Forelimb muscle (tissue), 1 donor: ENCODE data around the gene DOCK9. TPM values are rescaled to one million over a fixed set of nuclear protein-coding genes. Genes with fewer than 3 reads are reported as not detected.
A peak's percentile ranks its signal among the peaks of the same experiment; 100 is the strongest.

Experiments used
- DNase-seq: peaks from one replicate; pipeline ENCODE4 v3.0.0-alpha.2; 2013; ENCODE audit warnings: low read depth
- polyA plus RNA-seq: library from polyadenylated mRNA; unstranded; fragments of 120-200 nt; gene quantifications from one replicate; pipeline ENCODE4 v1.2.1, GENCODE V29; 2013; ENCODE audit not compliant: insufficient read length

The DOCK9 gene
- polyA plus RNA-seq, 1 donor, result 91.6 TPM

GRCh38 chr13:98888222-98888889, 89.5 kb downstream of the DOCK9 start:
- DNase-seq, result no peak

- DNase-seq, result no peak
These were observed 91.2 kb downstream of the DOCK9 start for GRCh38 chr13:98886587-98887230.

- no peak for DNase-seq
These were observed 92.3 kb downstream of the DOCK9 start for GRCh38 chr13:98885600-98885999.

GRCh38 chr13:98883998-98884397, 93.9 kb downstream of the DOCK9 start:
- DNase-seq, result no peak

- no peak for DNase-seq
These were observed 96.5 kb downstream of the DOCK9 start for GRCh38 chr13:98881390-98881789.

GRCh38 chr13:98880677-98881076, 97.2 kb downstream of the DOCK9 start:
- no peak for DNase-seq

- no peak for DNase-seq
These were observed 97.9 kb downstream of the DOCK9 start for GRCh38 chr13:98879957-98880356.

- DNase-seq, result no peak
These were observed 98.7 kb downstream of the DOCK9 start for GRCh38 chr13:98879127-98879520.

- DNase-seq, result peak; percentile 17
These were observed 99.3 kb downstream of the DOCK9 start for GRCh38 chr13:98878486-98879126.

GRCh38 chr13:98877936-98878335, 99.9 kb downstream of the DOCK9 start:
- DNase-seq, result no peak

- no peak for DNase-seq
These were observed 100.4 kb downstream of the DOCK9 start for GRCh38 chr13:98877466-98877865.

GRCh38 chr13:98875146-98875729, 102.6 kb downstream of the DOCK9 start:
- DNase-seq, result no peak

GRCh38 chr13:98874029-98874397, 103.9 kb downstream of the DOCK9 start:
- DNase-seq, result no peak

- DNase-seq, result no peak
These were observed 104.4 kb downstream of the DOCK9 start for GRCh38 chr13:98873377-98874028.

GRCh38 chr13:98871727-98872126, 106.1 kb downstream of the DOCK9 start:
- DNase-seq, result no peak

- DNase-seq, result no peak
These were observed 108.3 kb downstream of the DOCK9 start for GRCh38 chr13:98869408-98870090.

- no peak for DNase-seq
These were observed 108.9 kb downstream of the DOCK9 start for GRCh38 chr13:98868932-98869331.

GRCh38 chr13:98866882-98867281, 111.0 kb downstream of the DOCK9 start:
- no peak for DNase-seq

GRCh38 chr13:98860491-98860890, 117.4 kb downstream of the DOCK9 start:
- DNase-seq, result no peak

- no peak for DNase-seq
These were observed 119.7 kb downstream of the DOCK9 start for GRCh38 chr13:98858191-98858590.

GRCh38 chr13:98856983-98857382, 120.9 kb downstream of the DOCK9 start:
- DNase-seq, result no peak

- DNase-seq, result no peak
These were observed 123.4 kb downstream of the DOCK9 start for GRCh38 chr13:98854448-98854847.
